Heart left ventricle (tissue), 13 donors: ENCODE measurements around the gene FBXO42.

Experiments used
- POLR2A ChIP-seq, 2 donors: fragments of 450-650 bp; IDR thresholded peaks; one replicate each; pipeline ENCODE4 v1.6.1; 2017; ENCODE audit warnings: antibody characterized with exemption in 2 of 2, mild to moderate bottlenecking in 2 of 2, moderate library complexity in 2 of 2
- TF ChIP-seq, protein P1 (sequence below), 12 donors: fragments of 200-600 bp; sonication (generic) in 4 of 12; IDR thresholded peaks; one replicate each; pipeline versions ENCODE4 v1.5.0 to v1.8.0; 2018 to 2022; ENCODE audit warnings: antibody characterized with exemption in 12 of 12, mild to moderate bottlenecking in 5 of 12
- donor health status: ischemic (EF 13 %, LVEDD 7.1; RV severe dilation, severe dysfunction).
- donor health status: DM: no; HTN: yes; CAD: no.
- donor health status: DM: no; HTN: no; CAD: no.
- donor health status: ischemic (EF 25% LVEDD 6.9; RV normal size, moderate dysfunction).
- donor health status: ischemic (EF 25% LVEDD 5.7; RV mildly dilated, moderate dysfunction).
- donor health status: ischemic (EF 35%, LVEDD 5.7; RV mildly dilated, moderate dysfunction).
- donor health status: nonischemic (EF 11% LVEDD 7.7; RV severe dilation, severe dysfunction).
- donor health status: DM: yes; HTN: yes; CAD: no.
- donor health status: PGD.
- donor health status: ischemic (EF 29% LVEDD 5.4; RV normal size, mild dysfunction).
- donor health status: nonischemic (EF 23%, LVEDD 6.1; RV moderate dilation, normal function).

DNA sequence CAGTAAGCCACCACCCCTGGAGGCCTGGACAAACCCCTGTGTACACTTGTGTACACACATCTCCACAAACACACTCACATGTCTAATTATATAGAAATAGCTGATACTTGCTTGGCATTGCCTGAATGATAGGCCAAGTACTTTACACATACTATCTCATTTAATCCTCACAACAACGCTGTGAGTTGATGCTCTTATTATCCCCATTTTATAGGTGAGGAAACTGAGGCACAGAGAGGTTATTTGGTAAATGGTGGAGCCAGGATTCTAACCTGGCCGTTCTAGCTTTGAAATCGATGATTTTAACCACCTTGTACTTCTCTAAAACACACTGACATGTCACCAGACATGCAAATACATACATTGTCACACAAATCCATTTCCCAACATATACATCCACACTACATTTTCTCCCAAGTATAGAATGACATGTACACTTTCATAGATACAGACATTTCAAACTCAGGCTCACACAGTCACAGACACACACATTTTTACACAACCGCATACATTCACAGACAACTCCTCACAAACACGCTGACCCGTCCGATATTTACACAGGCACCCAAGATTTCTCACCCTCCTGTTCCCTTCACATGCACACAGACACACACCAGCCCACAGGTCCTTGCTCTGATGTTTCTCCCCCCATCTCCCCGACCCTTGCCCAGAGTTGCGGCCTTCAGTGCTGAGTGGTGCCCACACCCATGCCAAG lies 143.0 kb downstream of the FBXO42 start:
- TF ChIP-seq, protein P1, sequence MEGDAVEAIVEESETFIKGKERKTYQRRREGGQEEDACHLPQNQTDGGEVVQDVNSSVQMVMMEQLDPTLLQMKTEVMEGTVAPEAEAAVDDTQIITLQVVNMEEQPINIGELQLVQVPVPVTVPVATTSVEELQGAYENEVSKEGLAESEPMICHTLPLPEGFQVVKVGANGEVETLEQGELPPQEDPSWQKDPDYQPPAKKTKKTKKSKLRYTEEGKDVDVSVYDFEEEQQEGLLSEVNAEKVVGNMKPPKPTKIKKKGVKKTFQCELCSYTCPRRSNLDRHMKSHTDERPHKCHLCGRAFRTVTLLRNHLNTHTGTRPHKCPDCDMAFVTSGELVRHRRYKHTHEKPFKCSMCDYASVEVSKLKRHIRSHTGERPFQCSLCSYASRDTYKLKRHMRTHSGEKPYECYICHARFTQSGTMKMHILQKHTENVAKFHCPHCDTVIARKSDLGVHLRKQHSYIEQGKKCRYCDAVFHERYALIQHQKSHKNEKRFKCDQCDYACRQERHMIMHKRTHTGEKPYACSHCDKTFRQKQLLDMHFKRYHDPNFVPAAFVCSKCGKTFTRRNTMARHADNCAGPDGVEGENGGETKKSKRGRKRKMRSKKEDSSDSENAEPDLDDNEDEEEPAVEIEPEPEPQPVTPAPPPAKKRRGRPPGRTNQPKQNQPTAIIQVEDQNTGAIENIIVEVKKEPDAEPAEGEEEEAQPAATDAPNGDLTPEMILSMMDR (IDR thresholded peaks at IDR 0.05), result no peak
- TF ChIP-seq POLR2A (IDR thresholded peaks at IDR 0.05), result no peak
